H1 (cell line): ENCODE measurements around the gene NME7. TPM values are rescaled to one million over a fixed set of nuclear protein-coding genes. Genes with fewer than 3 reads are reported as not detected.

Source experiments
- CTCF ChIA-PET: fragments of 300-600 bp; sonication (Branson Sonifier 250); formaldehyde crosslinking; loops from one replicate; lab custom pipeline; 2021; ENCODE audit not compliant: partially characterized antibody; lab: Charles Lee
- POLR2A ChIA-PET: fragments of 300-600 bp; sonication (Branson Sonifier 250); formaldehyde crosslinking; loops from one replicate; lab custom pipeline; 2021; ENCODE audit warnings: inconsistent platforms; ENCODE audit not compliant: partially characterized antibody; lab: Charles Lee
- DNase-seq, 2 experiments: peaks; one replicate each; pipeline versions ENCODE4 v3.0.0 to v3.0.0-alpha.2; 2010 to 2022; ENCODE audit warnings: low spot score in 2 of 2, low read depth in 1 of 2, mixed read lengths in 1 of 2
- FAIRE-seq: peaks from 2 replicates; lab custom pipeline; 2011; peaks lifted over from hg19 to GRCh38; lab: Jason Lieb, UNC
- H2AFZ ChIP-seq: 2 replicates; pipeline ENCODE4 v1.8.1; 2012; ENCODE audit warnings: low read length, inconsistent platforms
- H2AK5ac ChIP-seq: 2 replicates; pipeline ENCODE4 v1.6.1; 2013; ENCODE audit warnings: low read depth, low read length
- H2BK120ac ChIP-seq: replicated peaks from 2 replicates; pipeline ENCODE3; 2013; ENCODE audit warnings: low read depth, low read length, inconsistent platforms
- H2BK12ac ChIP-seq: 2 replicates; pipeline ENCODE4 v1.6.1; 2013; ENCODE audit warnings: low read depth, low read length
- H2BK15ac ChIP-seq: 2 replicates; pipeline ENCODE4 v1.6.1; 2013; ENCODE audit warnings: low read length
- H2BK20ac ChIP-seq: 2 replicates; pipeline ENCODE4 v1.6.1; 2013; ENCODE audit warnings: low read length
- H2BK5ac ChIP-seq: 2 replicates; pipeline ENCODE4 v1.6.1; 2013; ENCODE audit warnings: low read depth, low read length
- H3K14ac ChIP-seq: 2 replicates; pipeline ENCODE4 v1.6.1; 2013; ENCODE audit warnings: inconsistent platforms; ENCODE audit not compliant: insufficient read length
- H3K18ac ChIP-seq: 2 replicates; pipeline ENCODE4 v1.6.1; 2013; ENCODE audit warnings: low read length; ENCODE audit errors: extremely low read depth
- H3K23ac ChIP-seq: 2 replicates; pipeline ENCODE4 v1.6.1; 2013; ENCODE audit warnings: inconsistent platforms; ENCODE audit not compliant: insufficient read length
- H3K23me2 ChIP-seq: 2 replicates; pipeline ENCODE4 v1.6.1; 2013; ENCODE audit warnings: low read depth, low read length
- H3K27ac ChIP-seq: 2 replicates; pipeline ENCODE4 v1.6.1; 2011; ENCODE audit warnings: low read depth, low read length, inconsistent platforms
- H3K27me3 ChIP-seq, 4 experiments: replicated peaks in 1 of 4; 1 replicate in 1 of 4; 2 replicates in 3 of 4; pipeline versions ENCODE4 v1.6.1 to v1.8.1; 2011 to 2013; ENCODE audit warnings: low read length in 3 of 4, mild to moderate bottlenecking in 3 of 4, inconsistent platforms in 2 of 4, mixed read lengths in 2 of 4, moderate library complexity in 1 of 4; ENCODE audit not compliant: control insufficient read depth in 3 of 4, insufficient read depth in 3 of 4; ENCODE audit errors: extremely low read depth in 1 of 4
- H3K36me3 ChIP-seq, 4 experiments: 2 replicates each; pipeline versions ENCODE4 v1.6.1 to v1.8.1; 2011 to 2013; ENCODE audit warnings: mild to moderate bottlenecking in 4 of 4, low read length in 3 of 4, moderate library complexity in 2 of 4, control low read depth in 1 of 4, inconsistent platforms in 1 of 4; ENCODE audit not compliant: insufficient read depth in 4 of 4, control insufficient read depth in 2 of 4
- H3K4ac ChIP-seq: replicated peaks from 2 replicates; pipeline ENCODE3; 2013; ENCODE audit warnings: low read length, low read depth, mixed read lengths, inconsistent platforms; ENCODE audit not compliant: insufficient read length
- H3K4me1 ChIP-seq, 4 experiments: replicated peaks in 1 of 4; 1 replicate in 1 of 4; 2 replicates in 3 of 4; pipeline versions ENCODE4 v1.6.1 to v1.8.1; 2011 to 2013; ENCODE audit warnings: low read length in 3 of 4, inconsistent platforms in 2 of 4, mixed read lengths in 1 of 4; ENCODE audit not compliant: insufficient read depth in 4 of 4, control insufficient read depth in 3 of 4
- H3K4me2 ChIP-seq, 2 experiments: 2 replicates each; pipeline versions ENCODE4 v1.6.1 to v1.8.1; 2011 to 2013; ENCODE audit warnings: low read depth in 2 of 2, low read length in 2 of 2, control low read depth in 1 of 2, inconsistent platforms in 1 of 2, mild to moderate bottlenecking in 1 of 2; ENCODE audit not compliant: insufficient read depth in 1 of 2
- H3K4me3 ChIP-seq, 4 experiments: fragments of 200-600, 300-600 bp in 1 of 4; sonication (generic), shearing (Covaris generic), sonication (Bioruptor Twin) in 1 of 4; 2 replicates each; pipeline versions ENCODE4 v1.5.1 to v1.8.1; 2011 to 2016; ENCODE audit warnings: low read length in 4 of 4, low read depth in 3 of 4, control low read depth in 2 of 4, inconsistent platforms in 2 of 4, mild to moderate bottlenecking in 2 of 4, mixed read lengths in 1 of 4, moderate library complexity in 1 of 4; ENCODE audit not compliant: insufficient read depth in 2 of 4; ENCODE audit errors: extremely low read depth in 1 of 4
- H3K56ac ChIP-seq: replicated peaks from 2 replicates; pipeline ENCODE3; 2013; ENCODE audit warnings: low read depth, mild to moderate bottlenecking, mixed read lengths, low read length, inconsistent platforms; ENCODE audit not compliant: insufficient read length
- H3K79me1 ChIP-seq: 2 replicates; pipeline ENCODE4 v1.6.1; 2013; ENCODE audit warnings: low read depth, low read length, control low read depth
- H3K79me2 ChIP-seq, 2 experiments: 2 replicates each; pipeline versions ENCODE4 v1.6.1 to v1.8.1; 2012 to 2013; ENCODE audit warnings: low read length in 2 of 2, mild to moderate bottlenecking in 2 of 2, inconsistent platforms in 1 of 2; ENCODE audit not compliant: insufficient read depth in 2 of 2, control insufficient read depth in 1 of 2
- H3K9ac ChIP-seq, 4 experiments: replicated peaks in 1 of 4; 1 replicate in 1 of 4; 2 replicates in 3 of 4; pipeline versions ENCODE4 v1.6.1 to v1.8.1; 2011 to 2013; ENCODE audit warnings: low read depth in 3 of 4, low read length in 3 of 4, control low read depth in 2 of 4, mild to moderate bottlenecking in 2 of 4, moderate library complexity in 2 of 4, inconsistent platforms in 1 of 4; ENCODE audit errors: extremely low read depth in 1 of 4
- H3K9me3 ChIP-seq, 2 experiments: 2 replicates each; pipeline versions ENCODE4 v1.6.1 to v1.8.1; 2012 to 2013; ENCODE audit warnings: mild to moderate bottlenecking in 2 of 2, moderate library complexity in 2 of 2, control low read depth in 1 of 2, inconsistent platforms in 1 of 2, low read depth in 1 of 2, low read length in 1 of 2, mixed read lengths in 1 of 2; ENCODE audit not compliant: insufficient read depth in 2 of 2
- H4K20me1 ChIP-seq, 2 experiments: replicated peaks in 1 of 2; 2 replicates each; pipeline versions ENCODE3 to v1.8.1; 2011 to 2013; ENCODE audit warnings: inconsistent platforms in 2 of 2, low read length in 2 of 2, mild to moderate bottlenecking in 1 of 2; ENCODE audit not compliant: insufficient read depth in 2 of 2, control insufficient read depth in 1 of 2
- H4K5ac ChIP-seq: 2 replicates; pipeline ENCODE4 v1.6.1; 2013; ENCODE audit warnings: low read length, low read depth, mixed read lengths, inconsistent platforms; ENCODE audit not compliant: insufficient read length
- H4K8ac ChIP-seq: 2 replicates; pipeline ENCODE4 v1.8.0; 2013; ENCODE audit warnings: mild to moderate bottlenecking, moderate library complexity, low read length, inconsistent platforms; ENCODE audit not compliant: insufficient read depth; ENCODE audit errors: extremely low read depth
- H4K91ac ChIP-seq: replicated peaks from 2 replicates; pipeline ENCODE3; 2013; ENCODE audit warnings: low read length, mixed read lengths, inconsistent platforms; ENCODE audit not compliant: insufficient read length
- CTBP2 ChIP-seq: IDR thresholded peaks from 2 replicates; pipeline ENCODE4 v1.7.0; 2011; ENCODE audit warnings: borderline replicate concordance, mild to moderate bottlenecking, moderate library complexity, mixed read lengths, low read length; ENCODE audit not compliant: insufficient read depth, insufficient read length
- WGBS, 2 experiments: shearing (Covaris generic) in 1 of 2; methylation state at CpG; one replicate each; pipeline versions ENCODE4 v1.1.6 to v1.1.7; 2013 to 2015; ENCODE audit warnings: low lambda C conversion rate in 2 of 2, mixed read lengths in 2 of 2, inconsistent platforms in 1 of 2, low coverage in 1 of 2, missing lambda C conversion rate in 1 of 2; ENCODE audit not compliant: insufficient replicate concordance in 2 of 2, insufficient coverage in 1 of 2, insufficient read length in 1 of 2; ENCODE audit errors: extremely low coverage in 1 of 2, missing lambda C conversion rate in 1 of 2; 5-methylcytosine and 5-hydroxymethylcytosine counted together
- polyA plus RNA-seq, 7 experiments: library from polyadenylated mRNA; depleted of rRNA in 3 of 7; stranded (reverse) in 5 of 7; unstranded in 2 of 7; fragments of >200 nt in 5 of 7; fragments of 200-250 nt in 2 of 7; gene quantifications; 1 replicate in 5 of 7; 2 replicates in 1 of 7; 4 replicates in 1 of 7; pipeline versions ENCODE4 v1.2.1 to v1.2.3, GENCODE V29; 2011 to 2013; ENCODE audit warnings: missing spikeins in 2 of 7, mixed read lengths in 2 of 7
- total RNA-seq: library from RNA; stranded (reverse); fragmentation: NEBNext Ultra II Directional; extraction: Animal tissue kit (Norgen Biotek cat#: 25700); gene quantifications from 2 replicates; pipeline ENCODE4 v1.2.1, GENCODE V29; 2021

Gene NME7
- total and polyA plus RNA-seq, 2 of the 8 experiments (the other 6 are each of a cell fraction or from before 2014, with no cell fraction given) = 11.6 to 28.5 TPM

- WGBS, 2 experiments = 92% methylated on average over 1 of the region's 1 CpG; no CpG with 5 or more reads in 1 of the 2 experiments
- H3K79me1 ChIP-seq = peaks cover 7% of the 10 kb centered on the region; the same call in 1 of the 2 replicates
- H3K79me2 ChIP-seq = peaks cover 0 to 63% of the 10 kb centered on the region in 2 experiments; a peak in 2 of 4 replicates
- TF ChIP-seq CTBP2 = no peak
- H3K23me2 ChIP-seq = peaks cover 2% of the 10 kb centered on the region; the same call in 1 of the 2 replicates
- H2BK5ac ChIP-seq = no peak overlapping the region
- no peak overlapping the region for H2BK15ac ChIP-seq
- H4K5ac ChIP-seq = no peak overlapping the region
- POLR2A ChIA-PET = interaction anchor here (0.6 to 3.3 kb wide), 2 partner anchors 11 to 47 kb away, joined by 3 to 16 read pairs; partner anchors contain the start of gene ATP1B1
- H2AFZ ChIP-seq = no peak overlapping the region
- H3K18ac ChIP-seq = no peak overlapping the region
- H3K4me1 ChIP-seq = peaks cover 3 to 8% (median 5%) of the 10 kb centered on the region in 4 experiments
- no peak overlapping the region for H2BK20ac ChIP-seq
- H3K56ac ChIP-seq = no peak overlapping the region
- no peak overlapping the region for H4K91ac ChIP-seq
- H4K8ac ChIP-seq = no peak overlapping the region
- no peak overlapping the region for H3K4me2 ChIP-seq
- no peak for DNase-seq
- peaks cover 2 to 24% (median 11%) of the 10 kb centered on the region in 4 experiments; a peak in 4 of 8 replicates for H3K36me3 ChIP-seq
- no peak overlapping the region for H2AK5ac ChIP-seq
- no peaks in the 10 kb centered on the region for H3K9me3 ChIP-seq
- CTCF ChIA-PET = interaction anchor here (1.5 kb wide), 1 partner anchor 16 kb away, joined by 4 read pairs; no protein-coding TSS in a partner anchor
- no peak overlapping the region for H3K4me3 ChIP-seq
- H3K14ac ChIP-seq = no peak overlapping the region
- no peak overlapping the region for H3K27ac ChIP-seq
- no peak overlapping the region for H3K9ac ChIP-seq
- H4K20me1 ChIP-seq = peaks cover 3 to 8% of the 10 kb centered on the region in 2 experiments
- no peak overlapping the region for H3K4ac ChIP-seq
- no peak for FAIRE-seq
- H3K27me3 ChIP-seq = no peaks in the 10 kb centered on the region
- H3K23ac ChIP-seq = no peak overlapping the region
- no peak overlapping the region for H2BK120ac ChIP-seq
- H2BK12ac ChIP-seq = no peak overlapping the region
Observed at GRCh38 chr1:169117599-169117998, 250.0 kb downstream of the NME7 start.
